ENCODE measurements around the gene TEX35.

DNA sequence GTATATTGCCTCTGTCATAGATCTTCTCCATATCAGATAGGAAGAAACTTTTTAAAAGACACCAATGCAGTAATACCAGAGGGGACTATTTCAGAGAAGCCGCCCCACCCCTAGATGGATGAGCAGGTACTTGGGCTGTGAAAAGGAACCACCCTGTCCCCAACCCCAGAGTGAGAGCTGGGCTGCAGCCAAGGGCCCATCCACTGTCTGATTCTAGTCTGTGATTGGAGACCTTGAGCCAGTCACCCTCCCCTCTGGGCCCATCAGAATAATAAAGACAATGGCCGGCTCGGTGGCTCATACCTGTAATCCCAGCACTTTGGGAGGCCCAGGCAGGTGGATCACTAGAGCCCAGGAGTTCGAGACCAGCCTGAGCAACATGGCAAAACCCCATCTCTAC lies 21.2 kb upstream of the TEX35 start:
- TF ChIP-seq, protein P1, sequence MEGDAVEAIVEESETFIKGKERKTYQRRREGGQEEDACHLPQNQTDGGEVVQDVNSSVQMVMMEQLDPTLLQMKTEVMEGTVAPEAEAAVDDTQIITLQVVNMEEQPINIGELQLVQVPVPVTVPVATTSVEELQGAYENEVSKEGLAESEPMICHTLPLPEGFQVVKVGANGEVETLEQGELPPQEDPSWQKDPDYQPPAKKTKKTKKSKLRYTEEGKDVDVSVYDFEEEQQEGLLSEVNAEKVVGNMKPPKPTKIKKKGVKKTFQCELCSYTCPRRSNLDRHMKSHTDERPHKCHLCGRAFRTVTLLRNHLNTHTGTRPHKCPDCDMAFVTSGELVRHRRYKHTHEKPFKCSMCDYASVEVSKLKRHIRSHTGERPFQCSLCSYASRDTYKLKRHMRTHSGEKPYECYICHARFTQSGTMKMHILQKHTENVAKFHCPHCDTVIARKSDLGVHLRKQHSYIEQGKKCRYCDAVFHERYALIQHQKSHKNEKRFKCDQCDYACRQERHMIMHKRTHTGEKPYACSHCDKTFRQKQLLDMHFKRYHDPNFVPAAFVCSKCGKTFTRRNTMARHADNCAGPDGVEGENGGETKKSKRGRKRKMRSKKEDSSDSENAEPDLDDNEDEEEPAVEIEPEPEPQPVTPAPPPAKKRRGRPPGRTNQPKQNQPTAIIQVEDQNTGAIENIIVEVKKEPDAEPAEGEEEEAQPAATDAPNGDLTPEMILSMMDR (conservative IDR thresholded peaks at IDR 0.05; ENCODE audit: low read length) = no peak
- TF ChIP-seq EZH2phosphoT487 (IDR thresholded peaks at IDR 0.05; ENCODE audit: borderline replicate concordance, low read depth, low read length) = no peak
